ENCODE measurements around the gene GOSR2.

DNA sequence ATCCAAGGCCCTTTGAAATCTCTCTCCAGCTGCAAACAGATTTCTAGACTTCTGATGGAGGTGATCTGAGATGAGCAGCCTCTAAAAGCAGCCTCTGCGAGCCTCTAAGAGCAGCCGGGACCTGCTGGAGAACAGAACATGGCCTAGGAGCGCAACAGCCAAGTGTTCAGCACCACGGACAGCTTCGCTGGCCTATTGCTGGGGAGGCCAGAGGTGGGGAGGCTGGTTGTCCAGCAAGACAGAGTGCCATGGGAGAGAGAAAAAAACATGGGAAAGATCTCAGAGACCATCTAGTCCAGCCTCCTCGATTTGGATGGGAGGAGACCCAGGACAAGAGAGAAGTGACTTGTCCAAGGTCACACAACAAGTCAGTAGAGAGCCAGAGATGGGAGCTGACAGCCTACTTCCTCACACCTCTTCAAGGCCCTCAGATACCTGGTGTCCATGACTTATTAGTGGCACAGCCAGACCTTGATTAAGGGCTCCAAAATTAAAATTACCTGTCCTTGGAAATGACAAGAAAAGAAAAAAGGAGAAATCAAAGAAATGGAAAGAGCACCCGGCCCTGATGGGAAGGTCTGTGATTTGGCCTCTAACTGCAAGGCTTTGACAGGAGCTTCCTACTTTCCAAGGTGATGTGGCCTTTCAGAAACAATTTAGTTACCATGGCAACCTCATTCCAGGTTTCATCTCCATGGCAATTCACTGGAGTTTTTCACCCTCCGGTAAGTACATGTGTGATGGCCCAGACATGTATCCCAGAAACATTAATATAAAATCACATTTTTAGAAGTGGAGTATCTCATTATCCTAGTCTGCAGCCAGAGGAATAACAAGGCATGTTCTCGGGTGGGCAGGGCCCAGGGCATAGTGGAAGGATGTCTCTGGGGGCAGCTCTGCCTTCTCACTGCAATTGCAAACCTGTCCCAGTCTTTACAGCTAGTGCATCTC lies 41.6 kb downstream of the GOSR2 start:
- no peak for TF ChIP-seq EZH2 (IDR thresholded peaks at IDR 0.05; ENCODE audit: low read depth)
- TF ChIP-seq, protein P1, sequence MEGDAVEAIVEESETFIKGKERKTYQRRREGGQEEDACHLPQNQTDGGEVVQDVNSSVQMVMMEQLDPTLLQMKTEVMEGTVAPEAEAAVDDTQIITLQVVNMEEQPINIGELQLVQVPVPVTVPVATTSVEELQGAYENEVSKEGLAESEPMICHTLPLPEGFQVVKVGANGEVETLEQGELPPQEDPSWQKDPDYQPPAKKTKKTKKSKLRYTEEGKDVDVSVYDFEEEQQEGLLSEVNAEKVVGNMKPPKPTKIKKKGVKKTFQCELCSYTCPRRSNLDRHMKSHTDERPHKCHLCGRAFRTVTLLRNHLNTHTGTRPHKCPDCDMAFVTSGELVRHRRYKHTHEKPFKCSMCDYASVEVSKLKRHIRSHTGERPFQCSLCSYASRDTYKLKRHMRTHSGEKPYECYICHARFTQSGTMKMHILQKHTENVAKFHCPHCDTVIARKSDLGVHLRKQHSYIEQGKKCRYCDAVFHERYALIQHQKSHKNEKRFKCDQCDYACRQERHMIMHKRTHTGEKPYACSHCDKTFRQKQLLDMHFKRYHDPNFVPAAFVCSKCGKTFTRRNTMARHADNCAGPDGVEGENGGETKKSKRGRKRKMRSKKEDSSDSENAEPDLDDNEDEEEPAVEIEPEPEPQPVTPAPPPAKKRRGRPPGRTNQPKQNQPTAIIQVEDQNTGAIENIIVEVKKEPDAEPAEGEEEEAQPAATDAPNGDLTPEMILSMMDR (conservative IDR thresholded peaks at IDR 0.05): no peak
